Muscle of arm (tissue), 14 donors: ENCODE data around the gene NPTX2. TPM values are rescaled to one million over a fixed set of nuclear protein-coding genes. Genes with fewer than 3 reads are reported as not detected.
"Not testable (repeated sequence)": the region's sequence is repeated elsewhere in the genome, so short reads cannot be mapped to it uniquely, and the experiment has no call there.

Experiments used
- DNase-seq: peaks from one replicate; pipeline ENCODE4 v3.0.0-alpha.2; 2013
- long read RNA-seq, 11 donors: transcript quantifications; one replicate each; lab custom pipeline, GENCODE V29; 2026
- polyA plus RNA-seq, 12 donors: library from polyadenylated mRNA; unstranded; fragments of 120-200 nt; gene quantifications; one replicate each; pipeline ENCODE4 v1.2.1, GENCODE V29; 2013; ENCODE audit not compliant: insufficient read length in 12 of 12

Gene NPTX2, protein sequence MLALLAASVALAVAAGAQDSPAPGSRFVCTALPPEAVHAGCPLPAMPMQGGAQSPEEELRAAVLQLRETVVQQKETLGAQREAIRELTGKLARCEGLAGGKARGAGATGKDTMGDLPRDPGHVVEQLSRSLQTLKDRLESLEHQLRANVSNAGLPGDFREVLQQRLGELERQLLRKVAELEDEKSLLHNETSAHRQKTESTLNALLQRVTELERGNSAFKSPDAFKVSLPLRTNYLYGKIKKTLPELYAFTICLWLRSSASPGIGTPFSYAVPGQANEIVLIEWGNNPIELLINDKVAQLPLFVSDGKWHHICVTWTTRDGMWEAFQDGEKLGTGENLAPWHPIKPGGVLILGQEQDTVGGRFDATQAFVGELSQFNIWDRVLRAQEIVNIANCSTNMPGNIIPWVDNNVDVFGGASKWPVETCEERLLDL
- polyA plus RNA-seq, result 10 to 100 TPM in 7 of 12 donors, 1 to 10 TPM in 4, not detected in 1; 4.0 to 16.6 (median 10.2) TPM
- long read RNA-seq, donor 1, partial matches to known transcripts, result 9 of 9 reads
- long read RNA-seq, donor 1, other reads (novel, unspliced or antisense), result 0 of 9 reads
- long read RNA-seq, donor 2, partial matches to known transcripts, result 0 of 1 reads
- long read RNA-seq, donor 2, other reads (novel, unspliced or antisense), result 0 of 1 reads
- long read RNA-seq, donor 3, partial matches to known transcripts, result 0 of 1 reads
- long read RNA-seq, donor 3, other reads (novel, unspliced or antisense), result 0 of 1 reads
- long read RNA-seq, donor 4, result 0 reads
- long read RNA-seq, donor 5, partial matches to known transcripts, result 0 of 1 reads
- long read RNA-seq, donor 5, other reads (novel, unspliced or antisense), result 0 of 1 reads
- long read RNA-seq, donor 6, partial matches to known transcripts, result 0 of 1 reads
- long read RNA-seq, donor 6, other reads (novel, unspliced or antisense), result 0 of 1 reads
- long read RNA-seq, donor 7, result 0 reads
- long read RNA-seq, donor 8, partial matches to known transcripts, result 0 of 2 reads
- long read RNA-seq, donor 8, other reads (novel, unspliced or antisense), result 0 of 2 reads
- long read RNA-seq, donor 9, result 0 reads
- long read RNA-seq, donor 10, result 0 reads
- long read RNA-seq, donor 11, partial matches to known transcripts, result 0 of 2 reads
- long read RNA-seq, donor 11, other reads (novel, unspliced or antisense), result 0 of 2 reads

DNA sequence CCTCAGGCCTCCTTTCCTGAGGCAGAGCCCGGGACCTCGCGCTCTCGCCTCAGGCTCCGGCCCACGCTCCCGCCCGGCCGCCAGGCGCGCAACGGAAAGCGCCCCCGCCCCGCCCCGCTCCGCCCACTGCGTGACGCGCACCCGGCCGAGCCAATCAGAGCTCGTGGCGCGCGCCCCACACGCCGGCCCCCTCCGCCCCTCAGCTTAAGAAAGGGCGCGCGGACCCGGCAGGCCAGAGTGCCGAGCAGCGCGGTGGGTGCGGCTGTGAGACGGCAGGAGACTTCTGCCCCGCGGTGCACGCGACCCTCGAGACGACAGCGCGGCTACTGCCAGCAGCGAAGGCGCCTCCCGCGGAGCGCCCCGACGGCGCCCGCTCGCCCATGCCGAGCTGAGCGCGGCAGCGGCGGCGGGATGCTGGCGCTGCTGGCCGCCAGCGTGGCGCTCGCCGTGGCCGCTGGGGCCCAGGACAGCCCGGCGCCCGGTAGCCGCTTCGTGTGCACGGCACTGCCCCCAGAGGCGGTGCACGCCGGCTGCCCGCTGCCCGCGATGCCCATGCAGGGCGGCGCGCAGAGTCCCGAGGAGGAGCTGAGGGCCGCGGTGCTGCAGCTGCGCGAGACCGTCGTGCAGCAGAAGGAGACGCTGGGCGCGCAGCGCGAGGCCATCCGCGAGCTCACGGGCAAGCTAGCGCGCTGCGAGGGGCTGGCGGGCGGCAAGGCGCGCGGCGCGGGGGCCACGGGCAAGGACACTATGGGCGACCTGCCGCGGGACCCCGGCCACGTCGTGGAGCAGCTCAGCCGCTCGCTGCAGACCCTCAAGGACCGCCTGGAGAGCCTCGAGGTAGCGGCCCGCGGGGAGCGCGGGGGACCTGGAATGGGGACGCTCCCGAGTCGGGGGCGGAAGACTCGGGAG is at the start of gene NPTX2:
Gene NPTX2, plus strand, starts transcription at position 235 of the 909 bp plus-strand sequence. Its CDS starts 177 bp downstream, at position 412.
- peak; percentile 56 for DNase-seq

DNA sequence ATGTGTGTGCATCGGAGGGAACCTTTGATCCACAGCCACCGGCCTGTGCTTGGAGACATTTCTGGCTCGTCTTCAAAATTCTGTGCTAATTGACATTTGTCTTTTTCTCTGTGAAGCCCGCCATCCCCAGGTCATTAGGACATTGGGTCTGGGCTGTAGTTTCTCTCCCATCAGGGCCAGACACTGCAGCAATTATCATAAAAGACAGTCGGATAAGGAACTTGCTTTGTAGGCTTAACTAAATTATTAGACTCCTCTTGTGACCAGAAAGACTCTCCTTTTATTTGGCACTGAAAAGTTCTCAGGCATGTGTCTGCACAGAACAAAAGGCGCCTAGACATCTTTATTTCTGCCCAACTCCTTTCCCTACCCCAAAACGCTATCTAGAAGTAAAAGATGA is 49.1 kb upstream of the NPTX2 start:
- no peak for DNase-seq

DNA sequence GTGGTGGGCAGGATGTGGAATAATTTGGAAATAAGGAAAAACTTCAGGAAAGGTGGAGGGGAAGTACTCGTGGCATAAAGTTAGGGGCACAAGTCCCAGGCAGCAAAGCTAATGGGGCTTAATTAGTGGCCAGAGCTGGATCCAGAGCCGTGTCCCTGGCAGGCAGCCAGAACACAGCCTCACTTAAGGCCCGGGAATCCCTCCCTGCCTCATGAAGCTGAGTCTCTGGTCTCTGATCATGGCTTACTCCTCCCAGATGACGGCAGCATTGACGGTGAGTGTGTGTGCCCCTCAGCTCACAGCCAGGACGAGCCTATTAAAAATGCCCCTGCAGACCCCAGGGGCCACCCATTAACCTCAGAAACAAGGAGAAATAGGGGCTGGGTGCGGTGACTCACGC is 48.2 kb upstream of the NPTX2 start:
- no peak for DNase-seq

DNA sequence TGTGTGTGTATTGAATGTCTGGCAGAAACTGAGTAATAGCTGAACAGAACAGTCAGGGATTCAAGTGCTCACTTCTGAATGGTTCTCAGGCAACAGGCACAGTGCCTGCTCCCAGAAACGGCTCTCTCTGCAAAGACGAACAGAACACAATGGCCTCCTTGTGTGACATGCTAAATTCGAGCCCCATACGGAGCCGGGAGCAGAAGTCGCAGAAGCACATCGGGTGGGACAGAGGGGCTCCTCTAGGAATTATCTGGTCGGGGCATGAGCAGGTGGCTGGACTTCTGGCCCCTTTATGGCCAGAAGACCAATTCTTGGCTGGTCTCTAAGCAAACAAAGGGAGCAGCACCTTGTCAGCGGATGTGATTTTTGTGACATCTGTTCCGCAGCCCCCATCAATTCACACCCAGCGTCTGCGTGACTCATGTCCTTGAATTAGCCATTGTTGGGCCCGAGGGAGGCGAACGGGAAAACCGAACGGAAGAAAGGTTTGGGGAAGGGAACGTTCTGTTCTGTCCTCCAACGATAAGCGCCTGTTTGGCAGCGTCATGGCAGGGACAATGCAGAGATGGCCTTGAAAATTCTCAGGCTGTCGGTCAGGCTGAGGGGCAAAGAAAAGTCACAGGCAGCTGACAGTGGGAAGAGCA is 47.3 kb upstream of the NPTX2 start:
- no peak for DNase-seq

DNA sequence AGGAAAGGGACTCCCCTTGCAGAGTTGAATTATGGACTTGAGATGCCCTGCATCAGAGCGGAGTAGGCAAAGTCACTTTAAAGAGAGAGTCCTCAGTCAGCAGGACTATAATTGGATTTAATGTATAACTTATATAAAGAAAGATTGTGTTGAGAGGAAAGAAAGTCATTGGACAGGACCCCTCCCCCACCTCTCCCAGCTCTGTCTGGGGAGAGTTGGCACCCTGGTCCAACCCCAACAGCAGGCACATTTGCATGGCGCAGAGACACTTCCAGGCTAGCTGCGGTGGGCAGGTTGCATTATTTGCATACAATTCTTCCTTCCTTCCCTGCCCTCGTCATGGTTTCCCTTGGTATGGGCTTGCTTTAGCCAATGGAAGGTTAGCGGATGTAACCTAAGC is 46.1 kb upstream of the NPTX2 start:
- no peak for DNase-seq

DNA sequence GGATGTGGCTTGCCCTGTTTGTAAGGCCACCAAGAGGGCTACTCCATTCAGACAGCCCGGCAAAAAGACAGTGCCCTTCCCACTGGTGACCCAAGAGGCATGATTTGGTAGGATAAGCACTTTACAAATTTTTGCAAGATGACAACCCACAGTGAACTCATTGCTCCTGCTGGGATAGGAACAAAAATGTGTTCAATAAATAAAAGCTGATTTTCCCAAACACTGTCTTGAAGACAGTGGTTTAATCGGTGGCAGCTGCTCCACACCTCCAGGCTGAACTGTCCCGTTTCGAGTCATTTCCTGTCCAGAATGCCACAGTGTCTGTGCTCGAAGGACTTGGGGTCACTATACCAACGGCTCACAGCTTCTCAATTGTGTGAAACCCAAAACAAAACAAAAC is 45.1 kb upstream of the NPTX2 start:
- DNase-seq, result no peak

DNA sequence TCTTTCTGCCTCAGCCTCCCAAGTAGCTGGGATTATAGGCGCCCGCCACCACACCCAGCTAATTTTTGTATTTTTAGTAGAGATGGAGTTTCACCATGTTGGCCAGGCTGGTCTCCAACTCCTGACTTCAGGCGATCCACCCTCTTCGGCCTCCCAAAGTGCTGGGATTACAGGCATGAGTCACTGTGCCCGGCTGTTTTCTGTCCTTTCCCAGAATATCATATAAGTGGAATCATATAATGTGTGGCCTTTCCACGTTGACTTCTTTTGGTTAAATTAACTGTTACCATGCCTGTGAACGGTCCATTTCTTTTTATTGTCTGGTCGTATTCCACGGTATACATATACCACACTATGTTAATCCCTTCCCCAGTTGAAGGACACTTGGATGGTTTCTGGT is 44.4 kb upstream of the NPTX2 start:
- DNase-seq, result not testable (repeated sequence)

DNA sequence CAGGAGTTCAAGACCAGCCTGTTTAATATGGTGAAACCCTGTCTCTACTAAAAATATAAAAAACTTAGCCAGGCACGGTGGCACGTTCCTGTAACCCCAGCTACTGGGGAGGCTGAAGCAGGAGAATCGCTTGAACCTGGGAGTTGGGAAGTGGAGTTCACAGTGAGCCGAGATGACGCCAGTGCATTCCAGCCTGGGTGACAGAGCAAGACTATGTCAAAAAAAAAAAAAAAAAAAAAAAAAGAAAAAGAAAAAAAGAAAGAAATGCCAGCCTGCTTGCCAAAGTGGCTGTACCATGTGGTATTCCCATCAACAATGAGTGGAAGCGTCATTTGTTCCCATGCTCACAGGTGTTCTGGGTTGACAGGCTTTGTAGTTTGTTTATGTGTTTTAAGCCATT is 43.3 kb upstream of the NPTX2 start:
- DNase-seq, result no peak

DNA sequence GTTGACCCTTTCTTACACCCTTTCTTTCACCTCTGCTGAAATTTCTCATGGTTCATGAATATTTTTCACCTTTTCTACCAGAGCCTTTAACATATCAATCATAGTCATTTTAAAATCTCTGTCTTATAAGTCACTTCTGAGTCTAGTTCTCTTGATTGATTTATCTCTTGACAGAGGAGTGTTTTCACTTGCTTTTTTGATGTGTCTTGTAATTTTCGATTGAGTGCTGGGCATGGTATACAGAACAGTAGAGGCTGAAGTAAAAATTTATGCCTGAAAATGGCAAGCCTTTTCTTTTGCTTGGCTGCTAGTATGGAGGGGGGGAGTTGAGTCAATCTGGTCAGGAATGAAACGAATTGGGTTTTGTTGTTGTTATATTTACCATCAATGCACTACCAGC is 41.2 kb upstream of the NPTX2 start:
- DNase-seq, result no peak

DNA sequence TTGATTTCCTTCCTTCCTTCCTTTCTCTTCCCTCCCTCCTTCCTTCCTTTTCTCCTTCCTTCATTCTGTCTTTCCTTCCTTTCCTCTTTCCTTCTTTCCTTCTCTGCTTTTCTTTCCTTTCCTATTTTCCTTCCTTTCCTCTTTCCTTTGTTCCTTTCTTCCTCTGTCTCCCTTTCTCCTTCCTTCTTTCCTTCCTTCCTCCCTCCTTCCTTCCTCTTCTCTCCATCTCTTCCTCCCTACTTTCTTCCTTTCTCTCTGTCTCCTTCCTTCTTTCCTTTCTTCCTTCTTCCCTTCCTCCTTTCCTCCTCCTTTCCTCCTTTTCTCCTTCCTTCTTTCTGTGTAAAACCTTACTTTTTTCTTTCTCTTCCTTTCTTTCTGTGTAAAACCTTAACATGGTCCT is 32.3 kb upstream of the NPTX2 start:
- no peak for DNase-seq

DNA sequence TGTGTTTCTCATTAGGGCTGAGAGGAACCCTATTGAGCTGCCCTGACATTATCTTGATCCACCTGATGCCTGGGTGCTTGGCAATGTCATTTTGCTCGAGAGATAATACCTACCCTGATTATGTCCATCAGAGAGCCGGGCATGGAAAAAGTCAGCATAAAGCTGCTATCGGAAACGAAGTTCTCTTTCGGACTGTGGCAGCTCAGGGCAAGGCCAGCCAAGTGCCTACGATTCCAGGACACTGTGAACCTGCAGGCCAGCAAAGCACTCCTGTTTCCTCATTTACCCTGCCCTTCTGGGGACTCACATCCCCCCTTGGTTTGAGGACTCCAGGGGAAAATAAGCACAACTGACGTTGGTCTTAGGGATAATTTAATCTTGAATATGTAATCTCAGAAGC is 25.2 kb upstream of the NPTX2 start:
- no peak for DNase-seq

DNA sequence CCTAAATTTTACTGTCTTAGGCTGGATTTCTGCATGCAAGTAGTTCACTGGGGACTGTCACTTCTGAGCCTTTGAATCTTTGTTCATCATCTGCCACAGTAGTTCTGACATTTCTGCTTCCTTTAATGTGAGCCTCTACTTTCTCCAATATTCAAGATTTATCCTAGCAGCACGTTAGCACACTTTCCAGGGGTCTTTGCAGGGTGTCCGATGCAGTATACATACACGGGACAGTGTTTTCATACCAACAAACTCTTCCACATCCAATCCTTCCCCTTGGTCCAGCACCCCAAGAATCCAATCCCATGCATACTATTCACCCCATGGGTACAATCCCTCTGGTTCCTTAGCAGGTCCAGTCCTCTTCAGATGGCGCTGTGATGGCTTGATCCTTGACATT is 22.7 kb upstream of the NPTX2 start:
- DNase-seq, result no peak

DNA sequence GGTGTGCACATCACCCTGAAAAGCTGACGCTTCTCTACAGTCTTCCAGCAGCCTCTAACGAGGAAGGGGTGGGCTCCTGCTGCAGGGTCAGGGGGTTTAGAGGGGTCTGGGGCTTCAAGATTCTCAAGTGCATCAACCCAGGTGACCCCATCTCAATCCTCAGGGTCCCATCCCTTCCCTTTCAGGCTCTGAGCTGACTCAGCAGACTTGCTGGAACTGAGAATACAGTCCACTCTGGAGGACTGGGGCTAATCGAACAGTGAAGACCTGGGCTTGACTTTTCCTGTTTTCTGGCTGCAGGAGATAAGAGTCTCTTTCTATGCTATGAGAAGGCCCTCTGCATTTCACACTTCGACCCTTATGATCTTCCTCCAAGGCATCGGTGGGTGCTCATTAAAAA is 22.3 kb upstream of the NPTX2 start:
- DNase-seq, result no peak

DNA sequence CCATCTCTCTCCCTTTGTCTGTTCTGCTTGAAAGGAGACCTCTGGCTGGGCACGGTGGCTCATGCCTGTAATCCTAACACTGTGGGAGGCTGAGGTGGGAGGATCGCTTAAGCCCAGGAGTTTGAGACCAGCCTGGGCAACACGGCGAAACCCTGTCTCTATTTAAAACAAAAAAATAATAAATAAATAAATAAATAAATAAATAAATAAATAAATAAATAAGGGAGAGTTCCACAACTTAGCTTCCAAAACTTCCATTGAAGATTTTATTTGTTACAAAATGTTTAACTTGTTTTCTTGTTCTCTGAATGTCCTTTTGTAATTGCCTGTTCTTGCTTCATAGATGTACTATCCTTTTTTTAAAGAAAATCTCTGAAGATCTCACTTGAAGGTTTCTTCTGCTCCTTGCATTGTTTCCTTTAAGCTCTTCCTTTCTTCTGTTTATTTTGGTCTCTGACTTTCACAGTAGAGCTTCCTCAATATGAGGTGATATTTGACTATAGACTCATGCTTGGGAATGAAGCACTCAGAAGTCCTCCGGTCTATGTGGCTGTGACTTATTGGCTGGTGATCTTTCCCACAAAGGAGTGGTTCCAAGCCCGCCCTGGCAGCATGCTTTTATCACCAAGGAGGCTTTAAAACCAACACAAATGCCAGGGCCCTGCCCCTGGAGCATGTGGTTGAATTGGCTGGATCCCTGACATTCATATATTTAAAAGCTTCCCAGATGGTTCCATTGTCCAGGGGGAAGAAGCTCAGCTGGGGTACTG is 18.1 kb upstream of the NPTX2 start:
- no peak for DNase-seq

DNA sequence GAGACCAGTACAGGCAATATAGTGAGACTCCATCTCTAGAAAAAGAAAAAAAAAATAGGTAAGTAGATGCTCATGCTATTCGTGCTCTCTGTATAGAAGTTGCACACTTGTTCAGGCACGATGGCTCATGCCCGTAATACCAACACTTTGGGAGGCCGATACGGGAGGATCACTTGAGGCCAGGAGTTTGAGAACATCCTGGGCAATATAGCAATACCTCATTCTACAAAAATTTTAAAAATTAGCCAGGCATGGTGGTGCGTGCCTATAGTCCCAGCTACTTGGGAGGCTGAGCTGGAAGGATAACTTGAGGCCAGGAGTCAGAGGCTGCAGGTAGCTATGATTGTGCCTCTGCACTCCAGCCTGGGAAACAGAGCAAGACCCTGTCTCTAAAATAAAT is 17.2 kb upstream of the NPTX2 start:
- DNase-seq, result no peak

DNA sequence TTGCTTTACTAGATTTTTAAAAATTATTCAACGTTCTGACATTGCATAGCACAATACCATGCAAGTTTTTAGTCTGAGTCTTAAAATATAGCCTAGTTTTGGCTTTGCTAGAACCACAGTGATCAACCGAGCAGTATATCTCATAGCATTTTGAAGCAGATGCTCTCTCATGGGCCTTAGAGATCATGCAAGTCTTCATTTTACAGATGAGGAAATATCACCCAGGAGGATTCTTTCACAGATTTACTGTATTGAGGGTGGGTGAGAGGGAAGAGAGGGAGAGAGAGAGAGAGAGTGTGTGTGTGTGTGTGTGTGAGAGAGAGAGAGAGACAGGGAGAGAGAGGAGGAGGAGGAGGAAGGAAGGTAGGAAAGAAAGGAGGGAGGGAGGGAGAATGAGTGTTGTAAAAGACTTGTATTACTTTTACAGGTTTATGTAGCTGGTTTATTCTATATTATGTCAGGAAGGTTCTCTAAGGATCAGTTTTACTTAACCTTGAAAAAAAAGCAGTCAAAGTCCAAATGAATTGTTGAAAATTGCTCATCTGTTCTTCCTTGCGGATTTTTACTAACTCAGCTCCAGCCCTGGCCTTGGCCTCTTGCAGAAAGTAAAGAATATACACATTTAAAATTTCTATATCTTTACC is 14.2 kb upstream of the NPTX2 start:
- no peak for DNase-seq

DNA sequence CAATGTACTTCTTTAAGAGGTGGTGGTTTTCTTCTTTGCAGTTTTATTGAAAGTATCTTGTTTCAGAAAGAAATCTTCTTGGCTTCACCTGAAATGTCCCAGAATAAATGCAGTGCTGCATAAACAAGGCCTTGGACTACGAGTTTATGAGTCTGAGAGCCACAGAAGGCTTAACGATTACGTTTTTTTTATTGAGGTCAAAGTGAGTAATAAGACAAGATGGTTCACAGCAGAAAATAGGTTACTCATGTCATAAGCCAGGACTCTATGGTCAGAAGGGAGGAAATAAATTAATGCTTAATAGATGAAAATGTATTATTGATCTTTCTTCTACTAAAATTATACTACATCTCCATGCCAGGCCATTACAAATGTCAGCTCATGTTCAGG is 13.7 kb upstream of the NPTX2 start:
- no peak for DNase-seq

DNA sequence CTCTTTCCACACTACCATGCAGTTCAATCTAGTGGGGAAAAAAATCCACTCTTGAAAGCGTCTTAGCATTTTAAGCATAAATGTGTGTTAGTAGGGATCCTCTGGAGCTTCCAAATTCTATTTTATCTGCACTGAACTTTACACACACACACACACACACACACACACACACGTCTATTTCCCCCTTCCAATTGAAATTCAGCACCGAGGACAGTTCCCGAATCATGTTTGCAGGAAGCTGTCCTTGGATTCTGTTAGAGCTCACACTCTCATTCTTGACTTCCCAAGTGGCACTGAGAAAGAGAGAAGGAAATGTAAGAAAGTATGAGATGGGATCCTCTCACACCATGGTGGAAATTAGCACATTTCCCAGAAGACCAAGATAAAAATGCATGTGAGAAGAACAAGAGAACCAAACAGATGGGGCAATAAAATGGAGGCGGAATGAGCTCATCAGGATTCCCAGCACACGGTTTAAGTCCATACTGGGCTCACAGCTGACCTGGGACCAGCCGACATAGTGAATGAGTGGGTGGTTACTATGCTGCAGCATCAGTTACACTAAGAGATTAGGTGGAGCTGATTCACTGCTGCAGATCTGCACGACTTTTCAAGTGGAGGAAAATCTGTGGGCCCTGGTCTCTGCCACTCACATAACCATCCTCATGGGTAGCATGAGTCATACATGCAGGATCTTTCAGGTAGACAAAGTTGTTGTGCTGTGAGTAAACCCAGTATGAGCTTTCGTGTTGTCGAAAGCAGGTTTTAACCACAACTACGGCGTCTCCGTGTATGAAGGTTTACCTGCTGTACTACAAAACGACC is 3.3 kb upstream of the NPTX2 start:
- DNase-seq, result no peak
